GM18873 (cell line): ENCODE measurements around the gene DCAKD.

ENCODE experiments used
- ATAC-seq: cut with Tn5 transposase; IDR thresholded peaks from one replicate; pipeline ENCODE4 v1.9.1; 2021; ENCODE audit warnings: mild to moderate bottlenecking, moderate library complexity, moderate number of reproducible peaks; ENCODE audit not compliant: unreplicated experiment, low FRiP score

The DCAKD gene

DNA sequence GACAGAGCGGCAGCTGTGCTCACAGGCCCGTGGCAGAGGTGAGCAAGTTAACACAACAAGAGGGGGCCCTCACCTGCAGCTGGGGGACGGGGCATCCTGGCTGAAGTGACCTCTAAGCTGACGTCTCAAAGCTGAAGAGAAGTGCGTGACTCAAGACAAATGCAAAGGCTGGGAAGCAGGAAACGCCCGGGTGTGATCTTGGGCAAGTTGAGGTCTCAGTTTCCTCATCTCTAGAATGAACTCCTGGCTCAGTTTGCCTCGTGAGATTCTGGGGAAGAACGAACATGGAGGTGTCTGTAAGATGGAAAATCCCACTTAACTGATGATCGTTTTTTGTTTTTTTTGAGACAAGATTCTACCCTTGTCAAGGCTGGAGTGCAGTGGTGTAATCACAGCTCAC, 43.2 kb downstream of the DCAKD start:
- ATAC-seq: no peak

- ATAC-seq: no peak
Measured at GRCh38 chr17:45006927-45007461, 44.4 kb downstream of the DCAKD start.

- no peak for ATAC-seq
Measured at GRCh38 chr17:45005700-45006099, 45.7 kb downstream of the DCAKD start.

- no peak for ATAC-seq
Measured at GRCh38 chr17:45004388-45004787, 47.0 kb downstream of the DCAKD start.

- no peak for ATAC-seq
Measured at GRCh38 chr17:45003877-45004276, 47.6 kb downstream of the DCAKD start.

- no peak for ATAC-seq
Measured at GRCh38 chr17:45001310-45001709, 50.1 kb downstream of the DCAKD start.

DNA sequence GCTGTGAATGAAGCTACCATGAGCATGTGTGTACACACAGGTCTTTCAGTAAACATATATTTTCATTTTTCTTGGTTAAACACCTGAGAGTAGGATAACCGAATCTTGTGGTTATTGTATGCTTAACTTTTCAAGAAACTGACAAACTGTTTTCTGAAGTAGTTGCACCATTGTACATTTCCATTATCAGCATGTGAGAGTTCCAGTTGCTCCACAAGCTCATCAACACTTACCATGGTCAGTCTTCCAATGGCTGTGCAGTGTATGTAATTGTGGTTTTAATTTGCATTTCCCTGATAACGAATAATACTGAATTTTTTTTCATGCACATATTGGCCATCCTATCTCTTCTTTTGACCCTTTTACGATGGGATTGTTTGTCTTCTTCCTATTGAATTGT, 52.0 kb downstream of the DCAKD start:
- no peak for ATAC-seq

DNA sequence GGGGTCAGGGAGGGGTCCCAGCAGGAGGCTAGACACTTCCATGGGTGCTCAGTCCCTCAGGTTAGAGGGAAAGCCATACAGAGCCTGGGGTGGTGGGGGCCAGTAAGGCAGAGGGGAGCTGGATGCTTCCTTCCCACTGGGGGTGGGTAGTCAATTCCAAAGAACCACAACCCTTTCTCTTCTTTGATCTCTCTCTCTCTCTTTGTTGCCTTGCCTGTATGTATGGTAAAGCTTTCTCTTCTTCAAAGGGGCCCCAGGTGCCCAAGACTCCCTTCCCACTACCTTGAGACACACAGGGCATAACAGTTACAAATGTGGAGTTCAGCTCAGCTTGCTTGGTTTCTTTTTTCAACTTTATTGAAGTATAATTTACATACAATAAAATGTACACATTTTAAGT, 52.8 kb downstream of the DCAKD start:
- ATAC-seq: no peak

DNA sequence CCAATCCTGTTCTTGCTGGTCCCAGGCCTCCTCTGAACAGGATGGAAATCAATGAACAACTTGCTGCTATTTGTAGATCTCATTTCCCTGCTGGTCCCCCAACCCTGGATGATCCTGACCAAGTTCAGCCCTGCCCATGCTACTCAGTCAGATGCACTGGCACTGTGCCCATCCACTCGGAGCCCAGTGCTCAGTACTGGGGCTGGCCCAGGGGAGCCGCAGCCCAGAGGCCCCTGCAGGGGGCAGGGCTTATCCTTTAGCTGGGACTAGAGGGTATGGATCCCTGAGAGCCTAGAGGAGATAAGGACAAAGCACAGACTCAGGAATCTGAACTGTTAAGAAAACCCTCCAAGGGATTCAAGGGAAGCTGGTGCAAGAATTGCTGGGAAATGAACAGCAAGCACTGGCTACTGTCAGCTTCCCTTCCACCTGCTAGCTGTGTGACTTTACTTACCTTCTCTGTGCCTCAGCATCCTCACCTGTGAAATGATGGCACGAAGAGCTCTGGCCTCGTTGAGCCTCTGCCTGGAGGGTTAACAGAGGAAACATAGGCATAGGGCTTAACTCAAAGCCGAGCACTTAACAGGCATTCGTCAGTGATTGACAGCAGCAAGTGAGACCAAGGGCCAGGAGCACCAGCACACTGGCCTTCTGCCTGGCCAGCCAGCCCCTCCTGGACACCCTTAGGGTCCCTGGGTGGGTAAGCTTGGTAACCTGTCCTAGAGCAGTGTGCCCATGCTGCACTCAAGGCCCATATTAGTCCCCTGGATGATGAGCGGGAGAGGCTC, 53.5 kb downstream of the DCAKD start:
- ATAC-seq: no peak

- no peak for ATAC-seq
Measured at GRCh38 chr17:44996304-44996703, 55.1 kb downstream of the DCAKD start.

DNA sequence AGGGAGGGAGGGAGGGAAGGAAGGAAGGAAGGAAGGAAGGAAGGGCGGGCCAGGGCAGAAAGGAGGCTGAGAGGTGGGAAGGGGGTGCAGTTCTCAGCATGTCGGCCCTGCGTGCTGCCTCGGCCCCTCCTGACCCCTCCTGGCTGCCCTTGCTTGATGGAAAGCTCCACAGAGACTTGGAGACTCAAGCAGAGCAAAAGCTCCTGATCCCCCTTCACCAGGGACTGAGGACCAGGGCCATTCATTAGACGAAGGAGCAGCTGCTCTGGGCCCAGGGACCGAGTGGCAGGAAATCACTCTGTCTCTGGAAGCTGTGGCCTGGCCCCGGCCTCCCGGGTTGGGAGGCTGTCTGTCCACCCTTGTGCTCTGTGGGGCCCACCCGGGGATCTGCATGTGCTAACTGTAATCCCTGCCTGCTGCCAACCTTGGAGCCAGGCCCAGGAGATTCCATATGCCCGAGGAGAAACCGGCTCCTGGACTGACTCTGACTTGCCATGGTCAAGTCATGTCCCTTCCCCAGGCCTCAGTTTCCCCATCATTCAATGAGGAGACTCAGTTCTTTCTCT, 55.9 kb downstream of the DCAKD start:
- no peak for ATAC-seq

DNA sequence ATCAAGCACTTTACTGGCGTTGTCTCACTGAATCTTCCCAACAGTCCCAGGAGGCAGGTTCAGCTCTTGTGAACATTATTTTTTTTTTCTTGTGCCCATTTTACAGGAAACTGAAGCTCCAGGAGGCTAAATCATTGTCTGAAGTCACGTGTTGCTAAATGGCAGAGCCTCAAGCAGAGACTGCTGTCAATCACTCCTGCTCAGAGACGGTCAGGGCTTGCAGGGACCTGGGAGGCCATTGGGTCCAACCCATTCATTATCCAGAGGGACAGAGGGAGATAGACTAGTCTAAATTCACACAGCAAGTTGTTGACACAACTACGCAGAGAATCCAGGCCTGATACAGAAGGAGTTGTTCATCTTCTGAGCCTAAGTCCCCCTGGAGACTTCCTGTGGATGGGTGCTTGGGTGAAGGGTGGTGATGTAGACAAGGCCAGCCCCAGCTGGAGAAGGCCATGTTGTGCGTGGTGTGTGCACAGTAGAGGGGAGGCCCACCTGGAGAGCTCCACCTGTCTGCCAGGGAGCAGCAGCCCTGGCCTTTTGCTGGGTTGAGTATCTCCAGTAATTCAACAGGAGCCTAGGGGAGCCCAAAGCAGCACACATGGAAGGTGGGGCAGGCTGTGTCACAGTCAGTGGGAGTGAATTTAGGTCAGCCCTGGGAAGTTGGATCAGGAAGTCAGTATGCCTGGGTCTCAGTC, 59.0 kb downstream of the DCAKD start:
- ATAC-seq: no peak

DNA sequence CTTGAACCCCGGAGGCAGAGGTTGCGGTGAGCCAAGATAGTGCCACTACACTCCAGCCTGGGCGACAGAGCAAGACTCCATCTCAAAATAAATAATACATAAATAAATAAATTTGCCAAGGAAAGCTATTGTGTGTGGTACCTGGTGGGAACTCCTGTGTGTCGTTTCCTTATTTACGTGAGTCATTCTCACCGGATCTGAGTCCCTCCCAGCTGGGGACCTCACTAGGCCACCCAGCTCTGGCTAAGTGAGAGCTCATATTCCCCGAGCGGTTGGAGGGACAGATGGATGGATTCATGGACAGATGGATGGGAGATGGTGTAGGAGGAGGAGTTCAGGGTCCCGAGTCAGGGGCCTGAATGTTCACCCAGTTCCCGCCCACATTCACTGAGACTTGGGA, 60.4 kb downstream of the DCAKD start:
- no peak for ATAC-seq

- ATAC-seq: no peak
Measured at GRCh38 chr17:44989552-44990138, 61.8 kb downstream of the DCAKD start.

DNA sequence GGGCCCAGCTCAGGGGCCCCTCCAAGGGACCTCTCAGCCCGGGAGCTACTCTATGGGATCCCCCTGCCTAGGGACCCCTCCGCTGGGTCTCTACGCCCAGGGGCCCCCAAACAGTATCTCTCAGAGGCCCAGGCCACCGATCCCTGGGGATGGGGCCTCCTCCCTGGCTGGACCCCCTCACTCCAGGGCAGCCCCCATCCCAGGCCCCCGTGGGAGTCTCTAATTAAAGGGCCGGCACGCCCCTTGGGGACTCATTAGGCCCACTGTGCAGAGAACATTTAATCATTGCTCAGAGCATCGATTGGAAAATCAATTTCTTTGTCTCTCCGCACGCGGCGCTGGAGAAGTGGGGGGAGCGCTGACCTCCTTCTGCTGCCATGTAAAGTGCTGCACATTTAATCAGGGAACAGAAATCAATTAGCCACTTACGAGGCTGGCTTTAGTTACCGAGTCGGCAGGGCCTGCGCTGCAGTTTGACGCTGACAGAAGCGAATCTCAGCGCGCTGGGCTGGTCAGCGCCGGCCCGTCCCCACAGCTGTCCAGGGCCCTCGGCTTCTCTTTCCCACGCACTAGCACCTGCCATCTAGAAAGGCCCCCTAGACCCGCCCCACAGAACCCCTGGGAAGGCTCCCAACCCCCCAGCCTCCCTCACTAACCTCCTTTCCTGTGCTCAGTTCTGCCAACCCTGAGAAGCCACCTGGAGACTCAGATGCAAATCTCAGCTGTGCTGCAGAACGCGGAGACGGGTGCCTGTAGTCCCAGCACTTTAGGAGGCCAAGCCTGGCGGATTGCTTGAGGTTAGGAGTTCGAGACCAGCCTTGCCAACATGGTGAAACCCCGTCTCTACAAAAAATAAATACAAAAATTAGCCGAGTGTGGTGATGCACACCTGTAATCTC, 63.1 kb downstream of the DCAKD start:
- no peak for ATAC-seq

DNA sequence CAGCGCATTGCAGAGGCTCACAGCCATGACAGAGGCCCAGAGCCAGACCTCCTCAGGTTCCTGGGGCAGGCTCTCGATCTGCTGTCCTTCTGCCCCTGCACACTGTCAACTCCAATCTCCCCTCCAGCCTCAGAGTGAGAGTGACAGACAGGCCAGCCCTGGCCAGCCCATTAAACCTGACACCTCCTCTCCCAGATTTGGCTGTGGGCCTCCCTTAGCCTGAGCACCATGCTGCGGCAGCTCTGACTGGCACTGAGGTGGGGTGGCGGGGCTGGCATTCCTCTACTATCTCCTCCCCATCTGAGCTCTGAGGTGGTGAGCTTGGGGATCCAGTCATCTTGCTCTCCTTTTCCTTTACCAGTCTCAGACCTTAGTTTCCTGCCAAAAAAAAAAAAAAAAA, 67.9 kb downstream of the DCAKD start:
- no peak for ATAC-seq

DNA sequence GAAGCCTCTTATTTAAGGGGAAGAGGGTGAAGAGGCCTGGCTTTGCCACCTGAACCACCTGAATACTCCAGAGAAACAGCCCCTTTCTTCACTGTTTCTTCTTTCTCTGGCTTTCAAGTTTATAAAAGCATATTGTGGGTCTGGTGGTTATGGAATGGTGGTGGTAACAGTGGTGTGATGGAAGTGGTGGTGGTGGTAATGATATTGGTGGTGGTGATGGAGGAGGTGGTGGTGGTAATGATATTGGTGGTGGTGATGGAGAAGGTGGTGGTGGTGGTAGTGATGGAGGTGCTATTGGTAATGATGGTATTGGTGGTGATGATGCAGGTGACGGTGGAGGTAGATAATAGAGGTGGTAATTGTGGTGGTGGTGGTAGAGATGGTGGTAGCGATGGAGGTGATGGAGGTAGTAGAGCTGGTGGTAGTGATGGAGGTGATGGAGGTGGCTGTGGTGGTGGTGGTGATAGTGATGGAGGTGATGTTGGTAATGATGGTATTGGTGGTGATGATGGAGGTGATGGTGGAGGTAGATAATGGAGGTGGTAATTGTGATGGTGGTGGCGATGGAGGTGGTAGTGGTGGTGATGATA, 69.2 kb downstream of the DCAKD start:
- ATAC-seq: no peak

- no peak for ATAC-seq
Measured at GRCh38 chr17:44981221-44981968, 70.0 kb downstream of the DCAKD start.

- ATAC-seq: no peak
Measured at GRCh38 chr17:44979426-44979995, 71.9 kb downstream of the DCAKD start.
